Stimulated activated CD4-positive, alpha-beta T cell treated with anti-CD3 and anti-CD28 coated beads, TNF-alpha, amount 100 ng/mL, for 48 hours (primary cell): ENCODE measurements around the gene LRCH3.

Source experiments
- DNase-seq, 3 donors: peaks; one replicate each; pipeline ENCODE4 v3.0.0-alpha.2; 2020; ENCODE audit warnings: low read depth in 3 of 3

LRCH3 gene

GRCh38 chr3:197791113-197791891, at the start of gene LRCH3:
Gene LRCH3 (plus strand): TSS chr3:197791254. CDS start chr3:197791279, 25 bp downstream.
- peak; percentile 63 to 80 (median 69) for DNase-seq

DNA sequence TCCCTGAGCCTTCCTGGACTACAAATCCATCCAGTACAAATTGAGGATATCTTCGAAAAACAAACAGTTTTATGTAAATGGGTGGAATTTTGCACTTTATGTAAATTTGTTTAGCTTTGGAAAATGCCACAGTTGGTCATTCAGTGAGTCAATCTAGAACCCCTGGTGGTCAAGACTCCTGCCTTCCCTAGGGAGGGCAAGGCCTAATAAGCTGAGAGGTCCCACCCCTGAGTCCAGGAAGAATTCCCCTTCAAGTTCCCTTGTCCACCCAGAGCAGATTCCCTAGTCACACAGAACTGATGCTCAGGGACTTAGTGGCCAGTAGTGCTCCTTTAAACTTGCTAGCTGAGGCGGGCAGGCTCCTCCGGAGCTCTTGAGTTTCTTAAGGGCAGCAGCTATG, 48.3 kb upstream of the LRCH3 start:
- DNase-seq, result no peak

GRCh38 chr3:197746209-197746608, 44.8 kb upstream of the LRCH3 start:
- no peak for DNase-seq

GRCh38 chr3:197746801-197747237, 44.2 kb upstream of the LRCH3 start:
- no peak for DNase-seq

- DNase-seq, result no peak
Measured at GRCh38 chr3:197748597-197749314, 42.3 kb upstream of the LRCH3 start.

DNA sequence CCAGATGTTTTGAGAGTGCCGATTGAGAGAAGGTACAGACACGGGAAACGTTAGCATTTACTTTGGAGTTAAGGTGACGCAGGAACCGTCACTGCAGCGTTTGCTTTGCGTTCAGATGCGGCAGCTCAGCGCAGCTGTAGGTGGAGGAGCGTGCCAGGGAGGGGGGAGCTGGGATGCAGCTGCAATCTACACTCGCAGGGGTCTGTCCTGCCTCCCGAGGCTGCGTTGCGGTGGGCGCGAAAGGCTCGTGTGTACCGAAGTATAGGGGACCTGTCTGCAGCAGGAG, 41.8 kb upstream of the LRCH3 start:
- peak; percentile 19 to 50 (median 32) for DNase-seq

- DNase-seq, result peak; percentile 74 to 75 (median 74)
Measured at GRCh38 chr3:197749601-197750395, 41.3 kb upstream of the LRCH3 start, which contains the start of gene FYTTD1. Gene FYTTD1 (plus strand): TSS chr3:197749883. CDS start chr3:197749972, 89 bp downstream.

DNA sequence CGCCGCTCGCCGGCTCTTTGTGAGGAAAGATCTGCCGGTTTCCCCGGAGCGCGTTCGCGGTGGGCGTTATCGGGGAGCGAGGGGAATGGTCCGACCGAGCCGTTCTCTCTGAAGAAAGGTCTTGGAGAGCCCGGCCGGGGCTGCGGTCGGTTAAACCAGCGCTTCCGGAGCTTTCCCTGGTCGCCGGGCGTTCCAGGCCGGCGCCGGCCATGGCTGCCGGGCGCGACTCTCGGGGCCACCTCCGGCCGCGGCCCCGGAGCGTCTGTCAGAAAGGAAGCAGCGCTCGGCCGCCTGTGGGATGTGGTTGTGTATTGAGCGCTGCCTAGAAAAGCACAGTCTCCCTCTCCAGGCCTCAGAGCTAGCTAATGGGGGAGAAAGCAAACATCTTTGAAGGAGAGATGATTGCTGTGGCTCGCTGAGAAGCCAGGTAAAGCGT, 40.6 kb upstream of the LRCH3 start:
- DNase-seq, result peak; percentile 24 to 43 (median 30)

GRCh38 chr3:197750858-197751737, 40.0 kb upstream of the LRCH3 start:
- peak in 2 of 3 donors; percentile 18 to 36 for DNase-seq

GRCh38 chr3:197752107-197752506, 38.9 kb upstream of the LRCH3 start:
- peak in 1 of 3 donors; percentile 19 for DNase-seq

DNA sequence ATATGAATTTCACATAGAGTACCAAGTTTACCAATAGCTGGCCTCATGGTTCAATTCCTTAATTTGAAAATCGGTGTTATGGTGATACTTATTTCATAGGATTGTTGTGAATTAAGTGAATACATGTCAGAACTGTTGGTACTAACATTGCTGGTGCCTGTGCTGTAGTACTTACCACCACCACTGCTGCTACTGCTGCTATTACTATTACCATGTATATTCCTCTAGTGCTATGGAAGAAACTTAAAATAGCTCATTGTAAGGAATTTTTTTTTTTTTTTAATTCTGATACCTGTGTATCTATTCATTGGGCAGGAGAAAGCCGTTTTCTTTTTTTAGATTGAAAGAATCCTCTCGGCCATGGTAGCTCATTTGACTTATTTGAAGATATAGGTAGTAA, 37.8 kb upstream of the LRCH3 start:
- DNase-seq, result no peak

DNA sequence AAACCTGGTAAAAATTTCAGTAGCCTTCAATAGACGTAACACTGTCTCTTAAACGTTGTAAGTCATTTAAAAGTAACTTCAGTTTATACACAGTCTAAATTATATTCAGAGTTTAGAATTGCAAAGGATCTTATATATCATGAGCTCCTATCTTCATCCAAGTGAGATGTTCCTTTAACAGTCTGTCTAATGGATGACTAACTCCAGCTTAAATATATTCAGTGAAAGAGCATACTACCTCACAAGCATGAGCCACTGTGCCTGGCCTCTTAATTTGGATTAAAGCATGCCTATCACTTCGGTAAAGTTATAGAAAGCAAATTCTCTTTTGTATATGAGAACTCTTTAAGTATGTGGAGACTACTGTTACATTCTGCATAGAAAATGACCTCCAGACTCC, 34.4 kb upstream of the LRCH3 start:
- no peak for DNase-seq

GRCh38 chr3:197758512-197758911, 32.5 kb upstream of the LRCH3 start:
- DNase-seq, result no peak

DNA sequence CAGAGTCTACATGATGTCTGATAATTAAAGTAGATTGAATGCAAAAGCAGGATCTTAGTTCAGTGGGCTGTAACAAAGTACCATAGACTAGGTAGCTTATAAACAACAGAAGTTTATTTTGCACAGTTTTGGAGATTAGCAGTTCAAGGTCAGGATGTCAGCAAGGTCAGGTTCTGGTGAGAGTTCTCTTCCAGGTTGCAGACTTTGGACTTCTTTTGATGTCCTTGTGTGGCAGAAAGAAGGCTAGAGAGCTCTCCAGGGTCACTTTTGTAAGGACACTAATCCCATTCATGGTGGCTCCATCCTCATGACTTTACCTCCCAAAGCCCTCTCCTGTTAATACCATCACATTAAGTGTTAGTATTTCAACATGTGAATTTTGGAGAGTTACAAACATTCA, 29.3 kb upstream of the LRCH3 start:
- no peak for DNase-seq

- DNase-seq, result no peak
Measured at GRCh38 chr3:197775317-197775716, 15.7 kb upstream of the LRCH3 start.

GRCh38 chr3:197782230-197782629, 8.8 kb upstream of the LRCH3 start:
- no peak for DNase-seq

GRCh38 chr3:197784019-197784585, 7.0 kb upstream of the LRCH3 start:
- no peak for DNase-seq

- DNase-seq, result no peak
Measured at GRCh38 chr3:197787412-197787811, 3.6 kb upstream of the LRCH3 start.

GRCh38 chr3:197789309-197789708, 1.7 kb upstream of the LRCH3 start:
- no peak for DNase-seq

DNA sequence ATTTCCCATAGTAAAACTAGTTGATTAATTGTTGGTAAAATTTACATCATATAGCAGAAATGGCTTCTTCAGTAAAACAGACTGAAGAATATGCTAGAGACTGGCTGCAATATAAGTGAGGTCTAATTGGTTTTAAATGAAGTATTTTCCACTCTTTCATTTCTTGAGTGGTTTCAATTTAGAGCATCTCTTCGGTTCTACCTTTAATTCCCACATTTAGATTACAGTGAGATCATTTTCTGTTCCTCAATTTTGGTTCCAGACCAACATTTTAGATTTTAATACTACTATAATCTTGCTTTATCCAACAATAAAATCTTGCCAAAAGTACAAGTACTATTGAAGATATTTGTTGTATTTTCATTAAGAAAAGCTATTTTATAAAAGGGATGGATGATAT, 1.0 kb upstream of the LRCH3 start:
- DNase-seq, result no peak
